T follicular helper cell (primary cell): ENCODE results near the gene NXPH4.

ENCODE experiments used
- DNase-seq: peaks from one replicate; pipeline ENCODE4 v3.0.0-alpha.2; 2020; ENCODE audit warnings: low read depth

NXPH4 gene

DNA sequence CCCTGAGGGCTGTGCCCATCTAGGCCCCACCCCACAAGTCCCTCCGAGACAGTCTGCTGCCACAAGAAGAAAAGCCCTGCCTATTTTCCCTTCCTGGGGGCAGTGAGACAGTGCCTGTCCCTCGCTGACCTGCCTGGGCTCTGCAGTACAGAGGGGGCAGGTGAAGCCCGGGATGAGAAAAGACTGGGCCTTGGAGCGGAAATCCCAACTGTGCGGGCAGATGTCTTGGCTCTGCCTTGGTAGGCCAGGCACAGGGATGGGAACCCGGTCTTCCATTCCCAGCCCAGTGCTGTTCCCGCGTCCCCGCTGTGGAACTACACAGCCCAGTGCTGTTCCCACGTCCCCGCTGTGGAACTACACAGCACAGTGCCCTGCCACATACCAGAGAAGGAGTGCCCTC lies 12.8 kb upstream of the NXPH4 start:
- no peak for DNase-seq

GRCh38 chr12:57204454-57204853 lies 12.1 kb upstream of the NXPH4 start:
- no peak for DNase-seq

GRCh38 chr12:57205186-57205585 lies 11.4 kb upstream of the NXPH4 start:
- DNase-seq = no peak

DNA sequence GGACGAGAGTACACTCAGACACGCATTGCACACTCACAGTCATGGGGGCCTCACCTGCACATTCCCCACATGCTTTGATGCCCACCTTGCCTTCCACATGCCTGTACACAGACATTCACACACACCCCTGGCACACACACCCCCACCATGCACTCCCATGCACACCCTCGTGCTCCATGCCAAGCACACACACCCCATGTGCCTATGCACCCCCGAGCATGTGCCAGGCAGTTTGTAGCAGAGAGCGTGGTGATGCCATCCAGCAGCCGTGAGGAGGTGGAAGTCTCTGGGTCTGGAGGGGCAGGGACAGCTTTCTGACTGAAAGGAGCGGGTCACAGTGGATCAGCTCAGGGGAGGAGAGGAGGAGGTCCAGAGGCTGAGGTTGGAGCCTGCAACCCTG lies 10.7 kb upstream of the NXPH4 start:
- DNase-seq = no peak

DNA sequence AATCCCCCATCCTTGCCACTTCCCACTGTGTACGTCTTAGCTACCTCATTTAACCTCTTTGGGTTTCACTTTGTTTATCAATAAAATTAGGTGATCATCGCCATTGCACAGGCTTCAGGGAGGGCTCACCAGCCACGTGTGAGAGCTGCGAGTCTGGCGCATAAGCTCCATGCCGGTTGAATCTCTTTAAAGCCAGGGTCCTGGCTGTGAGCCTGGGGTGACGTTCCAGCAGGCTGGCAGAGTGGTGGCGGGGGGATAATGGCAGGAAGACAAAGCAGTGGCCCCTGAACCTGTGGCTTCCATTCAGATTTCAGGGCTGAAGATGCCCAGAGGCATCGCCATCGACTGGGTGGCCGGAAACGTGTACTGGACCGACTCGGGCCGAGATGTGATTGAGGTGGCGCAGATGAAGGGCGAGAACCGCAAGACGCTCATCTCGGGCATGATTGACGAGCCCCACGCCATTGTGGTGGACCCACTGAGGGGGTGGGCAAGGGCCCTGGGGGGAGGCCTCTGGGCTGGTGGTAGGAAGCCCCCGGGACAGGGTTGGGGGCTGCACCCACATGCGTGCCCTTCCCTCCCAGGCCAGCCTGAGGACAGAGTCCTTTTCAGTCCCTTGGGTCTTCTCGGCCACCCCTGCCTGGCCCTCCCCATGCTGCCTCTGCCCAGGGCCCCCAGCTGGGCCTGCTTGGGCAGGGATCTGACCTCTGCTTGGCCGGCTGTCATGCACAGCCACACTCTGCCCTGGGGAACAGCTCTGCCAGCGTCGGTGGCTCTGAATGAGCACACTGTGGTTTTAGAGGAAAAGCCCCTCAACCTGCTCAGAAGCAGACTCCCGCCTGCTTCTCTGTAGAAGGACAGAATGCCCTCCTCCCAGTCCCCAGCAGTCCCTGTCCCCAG lies 8.6 kb upstream of the NXPH4 start:
- no peak for DNase-seq

DNA sequence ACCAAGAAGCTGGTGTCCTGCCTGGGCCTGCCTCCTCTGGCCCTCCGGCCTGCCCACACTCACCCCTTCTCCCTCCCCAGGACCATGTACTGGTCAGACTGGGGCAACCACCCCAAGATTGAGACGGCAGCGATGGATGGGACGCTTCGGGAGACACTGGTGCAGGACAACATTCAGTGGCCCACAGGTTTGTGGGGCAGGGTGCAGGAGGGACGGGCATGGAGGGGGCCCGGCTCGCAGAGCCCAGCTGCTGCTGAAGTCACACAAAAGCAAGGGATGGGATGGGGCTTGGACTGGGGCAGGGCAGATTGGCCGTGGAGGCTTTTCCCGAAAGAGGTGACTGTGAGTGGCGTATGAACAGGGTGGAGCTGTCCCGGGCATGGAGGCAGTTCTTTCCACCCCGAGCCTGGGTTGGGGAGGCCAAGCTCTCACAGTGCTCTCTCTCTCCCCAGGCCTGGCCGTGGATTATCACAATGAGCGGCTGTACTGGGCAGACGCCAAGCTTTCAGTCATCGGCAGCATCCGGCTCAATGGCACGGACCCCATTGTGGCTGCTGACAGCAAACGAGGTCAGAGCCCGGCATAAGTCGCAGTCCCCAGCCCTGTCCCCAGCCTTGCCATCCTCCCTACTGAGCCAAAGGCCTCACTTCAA lies 7.8 kb upstream of the NXPH4 start:
- no peak for DNase-seq

DNA sequence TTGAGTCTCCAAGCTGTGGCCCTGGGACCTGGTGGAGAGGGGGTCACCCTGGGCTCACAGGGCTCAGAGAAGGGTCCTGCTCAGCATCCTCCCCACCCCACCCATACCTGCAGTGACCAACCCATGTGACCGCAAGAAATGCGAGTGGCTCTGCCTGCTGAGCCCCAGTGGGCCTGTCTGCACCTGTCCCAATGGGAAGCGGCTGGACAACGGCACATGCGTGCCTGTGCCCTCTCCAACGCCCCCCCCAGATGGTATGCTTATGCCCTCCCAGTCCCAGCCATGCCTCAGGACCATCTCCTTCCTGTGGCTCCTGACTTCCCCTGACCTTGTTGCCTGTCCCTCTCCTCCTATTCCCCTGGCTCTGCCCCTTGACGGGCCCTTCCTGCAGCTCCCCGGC lies 6.7 kb upstream of the NXPH4 start:
- DNase-seq = no peak

DNA sequence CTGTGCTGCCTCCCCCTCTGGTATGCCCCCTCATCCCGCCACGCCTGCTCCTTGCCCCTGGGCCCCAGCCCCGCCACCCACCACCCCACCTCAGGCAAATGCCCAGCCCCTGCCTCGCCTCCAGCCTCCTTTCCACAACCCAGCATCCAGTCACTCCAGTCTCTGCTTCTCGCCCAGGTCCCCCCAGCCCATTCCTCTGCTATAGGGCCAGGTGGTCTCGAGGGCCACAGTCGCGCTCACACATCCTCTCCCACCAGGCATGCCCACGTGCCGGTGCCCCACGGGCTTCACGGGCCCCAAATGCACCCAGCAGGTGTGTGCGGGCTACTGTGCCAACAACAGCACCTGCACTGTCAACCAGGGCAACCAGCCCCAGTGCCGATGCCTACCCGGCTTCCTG lies 6.1 kb upstream of the NXPH4 start:
- no peak for DNase-seq

DNA sequence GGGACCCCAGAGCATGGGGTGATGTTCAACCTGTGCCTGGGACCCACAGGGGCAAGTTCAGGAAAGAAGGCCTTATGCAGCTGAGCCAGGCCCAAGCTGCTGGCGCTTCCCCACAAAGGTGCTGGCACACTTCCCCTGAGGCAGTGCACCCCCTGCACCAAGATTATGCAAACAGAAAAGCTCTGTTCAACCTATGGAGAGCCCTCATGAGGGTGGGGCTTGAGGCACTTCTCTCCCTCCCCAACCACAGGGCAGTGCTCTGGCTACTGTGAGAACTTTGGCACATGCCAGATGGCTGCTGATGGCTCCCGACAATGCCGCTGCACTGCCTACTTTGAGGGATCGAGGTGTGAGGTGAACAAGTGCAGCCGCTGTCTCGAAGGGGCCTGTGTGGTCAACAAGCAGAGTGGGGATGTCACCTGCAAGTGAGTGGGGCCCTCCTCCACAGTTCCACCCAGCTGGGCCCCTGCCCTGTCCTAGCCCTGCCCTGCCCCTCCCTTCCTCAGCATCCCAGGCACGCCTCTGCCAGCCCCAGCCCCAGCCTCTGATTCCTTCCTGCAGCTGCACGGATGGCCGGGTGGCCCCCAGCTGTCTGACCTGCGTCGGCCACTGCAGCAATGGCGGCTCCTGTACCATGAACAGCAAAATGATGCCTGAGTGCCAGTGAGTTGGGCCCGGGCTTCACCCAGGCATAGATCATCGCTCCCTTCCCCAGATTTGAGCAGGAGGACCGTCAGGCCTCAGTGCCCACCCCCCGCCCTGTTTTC lies 5.5 kb upstream of the NXPH4 start:
- no peak for DNase-seq

DNA sequence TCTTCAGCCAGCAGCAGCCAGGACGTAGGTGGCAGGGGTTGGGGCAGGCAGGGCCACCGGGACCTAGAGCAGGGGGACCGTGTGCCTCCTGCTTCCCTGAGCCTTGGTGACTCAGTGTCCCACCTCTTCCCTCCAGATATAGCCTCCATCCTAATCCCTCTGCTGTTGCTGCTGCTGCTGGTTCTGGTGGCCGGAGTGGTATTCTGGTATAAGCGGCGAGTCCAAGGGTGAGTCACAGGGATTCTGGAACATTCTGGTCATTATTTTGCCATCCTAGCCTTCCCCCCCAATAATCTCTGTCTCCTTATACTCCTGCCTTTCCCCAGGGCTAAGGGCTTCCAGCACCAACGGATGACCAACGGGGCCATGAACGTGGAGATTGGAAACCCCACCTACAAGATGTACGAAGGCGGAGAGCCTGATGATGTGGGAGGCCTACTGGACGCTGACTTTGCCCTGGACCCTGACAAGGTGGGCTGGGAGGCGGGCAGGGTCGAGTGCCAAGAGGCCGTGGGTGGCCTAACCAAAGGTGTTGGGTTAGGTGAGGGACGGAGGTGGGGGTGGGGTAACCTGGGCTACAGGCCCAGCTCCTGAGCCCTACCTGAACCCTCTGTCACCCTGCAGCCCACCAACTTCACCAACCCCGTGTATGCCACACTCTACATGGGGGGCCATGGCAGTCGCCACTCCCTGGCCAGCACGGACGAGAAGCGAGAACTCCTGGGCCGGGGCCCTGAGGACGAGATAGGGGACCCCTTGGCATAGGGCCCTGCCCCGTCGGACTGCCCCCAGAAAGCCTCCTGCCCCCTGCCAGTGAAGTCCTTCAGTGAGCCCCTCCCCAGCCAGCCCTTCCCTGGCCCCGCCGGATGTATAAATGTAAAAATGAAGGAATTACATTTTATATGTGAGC lies 4.5 kb upstream of the NXPH4 start:
- no peak for DNase-seq

GRCh38 chr12:57212701-57213057 lies 3.9 kb upstream of the NXPH4 start:
- no peak for DNase-seq

DNA sequence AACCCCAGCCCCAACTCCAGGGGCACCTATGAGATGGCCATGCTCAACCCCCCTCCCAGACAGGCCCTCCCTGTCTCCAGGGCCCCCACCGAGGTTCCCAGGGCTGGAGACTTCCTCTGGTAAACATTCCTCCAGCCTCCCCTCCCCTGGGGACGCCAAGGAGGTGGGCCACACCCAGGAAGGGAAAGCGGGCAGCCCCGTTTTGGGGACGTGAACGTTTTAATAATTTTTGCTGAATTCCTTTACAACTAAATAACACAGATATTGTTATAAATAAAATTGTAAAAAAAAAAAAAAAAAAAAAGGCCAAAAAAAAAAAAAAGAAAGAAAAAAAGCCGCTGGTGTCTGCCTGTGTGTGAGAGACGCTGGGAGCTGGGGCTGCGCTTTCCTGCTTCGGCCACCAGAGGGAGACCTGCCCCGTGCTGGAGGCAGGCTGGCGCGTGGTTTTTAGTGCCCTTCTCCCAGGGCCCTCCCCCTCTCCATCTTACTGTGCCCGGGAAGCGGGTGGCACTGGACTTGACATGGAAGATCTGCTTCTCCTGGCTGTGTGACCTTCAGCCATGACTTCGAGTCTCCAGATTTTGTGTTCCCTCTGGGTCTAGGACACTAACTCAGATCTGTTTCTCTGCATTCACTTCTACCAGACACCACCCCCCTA lies 3.4 kb upstream of the NXPH4 start:
- DNase-seq = peak; percentile 76

DNA sequence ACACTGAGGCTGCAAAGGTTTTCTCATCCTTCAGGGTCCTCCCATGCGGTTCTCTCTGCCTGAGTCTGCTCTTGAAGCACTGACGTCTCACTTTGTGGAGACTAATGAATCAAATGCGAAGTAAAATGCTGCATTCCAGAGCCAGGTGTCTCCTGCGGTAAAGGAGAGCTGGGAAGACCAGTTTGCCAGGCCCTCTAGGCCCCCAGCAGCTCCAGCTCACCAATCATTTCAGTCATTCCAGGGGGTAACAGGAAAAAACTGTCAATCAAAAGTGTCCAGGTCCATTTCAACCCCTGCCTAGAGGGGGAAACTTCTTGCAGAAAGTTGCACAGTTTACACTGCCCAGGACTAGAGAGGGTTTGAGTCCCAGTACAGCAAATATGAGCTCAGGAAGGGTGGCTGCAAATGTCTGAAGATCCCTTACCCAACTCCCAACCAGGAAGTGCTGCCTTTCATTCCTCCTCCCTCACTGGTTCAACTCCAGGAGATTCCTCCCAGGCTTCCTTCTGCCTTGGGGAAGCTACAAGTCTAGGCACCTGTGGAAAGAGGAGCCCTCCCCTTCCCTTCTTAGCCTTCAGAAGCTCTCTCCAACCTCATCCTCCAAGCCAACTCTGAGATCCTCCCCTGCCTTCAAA lies 2.7 kb upstream of the NXPH4 start:
- DNase-seq = no peak

GRCh38 chr12:57214398-57214781 lies 2.2 kb upstream of the NXPH4 start:
- DNase-seq = peak; percentile 59

- DNase-seq = no peak
These were observed 1.5 kb upstream of the NXPH4 start for GRCh38 chr12:57215065-57215464.

DNA sequence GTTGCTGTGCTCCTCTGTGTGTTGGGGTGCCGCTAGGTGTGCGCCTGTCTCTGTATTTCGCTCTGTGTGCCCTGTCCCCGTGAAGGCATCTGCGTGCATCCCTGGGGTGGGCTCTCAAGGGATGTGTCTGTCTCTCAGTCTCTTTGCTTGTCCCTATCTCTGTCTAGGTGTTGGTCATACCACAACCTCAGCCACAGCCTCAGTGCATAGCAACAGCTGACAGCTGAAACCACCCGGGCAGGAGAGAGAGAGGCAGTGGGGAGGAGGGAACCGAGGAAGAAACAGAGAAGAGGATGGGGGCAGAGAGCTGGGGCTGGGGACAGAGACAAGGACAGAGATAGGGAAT lies 953 bp upstream of the NXPH4 start:
- DNase-seq = no peak

DNA sequence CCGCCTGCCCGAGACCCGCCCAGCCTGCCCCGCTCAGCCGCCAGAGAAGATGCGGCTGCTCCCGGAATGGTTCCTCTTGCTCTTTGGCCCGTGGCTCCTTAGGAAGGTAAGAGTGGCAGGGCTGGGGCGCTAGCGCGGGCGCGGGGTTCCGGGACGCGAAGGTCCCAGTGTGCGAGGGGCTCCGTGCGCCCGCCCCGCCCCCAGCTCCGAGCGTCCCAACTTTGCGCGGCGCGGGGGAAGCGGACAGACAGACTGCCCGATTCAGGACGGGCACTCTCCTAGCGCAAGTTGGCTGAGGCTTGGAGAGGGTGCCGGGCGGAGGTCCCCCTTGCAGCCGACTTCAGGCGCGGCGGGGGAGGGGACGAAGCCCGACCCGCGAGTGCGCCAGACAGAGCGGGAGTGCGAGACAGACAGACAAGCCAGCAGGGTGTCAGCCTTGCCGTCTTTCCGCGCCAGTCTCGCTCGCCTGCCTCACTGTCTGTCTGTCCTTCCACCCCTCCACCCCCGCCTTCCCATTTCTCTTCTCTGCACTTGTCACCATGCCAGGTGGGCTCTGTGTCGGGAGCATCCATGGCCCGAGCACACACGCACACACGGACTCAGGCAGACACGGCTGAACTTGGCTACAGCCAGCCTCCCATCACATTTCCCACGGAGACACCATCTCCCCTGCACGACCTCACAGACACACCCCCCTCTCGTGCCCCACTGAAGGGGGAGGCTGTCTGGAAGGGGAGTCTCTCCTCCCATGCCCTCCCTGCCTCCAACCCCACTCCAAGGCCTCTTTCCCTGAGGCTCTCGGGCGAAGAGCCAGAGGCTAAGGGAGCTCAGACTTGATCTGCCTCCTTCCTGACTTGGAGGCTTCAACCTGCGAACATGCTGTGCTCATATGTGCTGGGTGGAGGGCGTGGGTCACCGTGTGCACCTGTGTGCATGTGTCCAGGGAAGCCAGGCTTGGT lies 606 bp downstream of the NXPH4 start:
- DNase-seq = no peak

DNA sequence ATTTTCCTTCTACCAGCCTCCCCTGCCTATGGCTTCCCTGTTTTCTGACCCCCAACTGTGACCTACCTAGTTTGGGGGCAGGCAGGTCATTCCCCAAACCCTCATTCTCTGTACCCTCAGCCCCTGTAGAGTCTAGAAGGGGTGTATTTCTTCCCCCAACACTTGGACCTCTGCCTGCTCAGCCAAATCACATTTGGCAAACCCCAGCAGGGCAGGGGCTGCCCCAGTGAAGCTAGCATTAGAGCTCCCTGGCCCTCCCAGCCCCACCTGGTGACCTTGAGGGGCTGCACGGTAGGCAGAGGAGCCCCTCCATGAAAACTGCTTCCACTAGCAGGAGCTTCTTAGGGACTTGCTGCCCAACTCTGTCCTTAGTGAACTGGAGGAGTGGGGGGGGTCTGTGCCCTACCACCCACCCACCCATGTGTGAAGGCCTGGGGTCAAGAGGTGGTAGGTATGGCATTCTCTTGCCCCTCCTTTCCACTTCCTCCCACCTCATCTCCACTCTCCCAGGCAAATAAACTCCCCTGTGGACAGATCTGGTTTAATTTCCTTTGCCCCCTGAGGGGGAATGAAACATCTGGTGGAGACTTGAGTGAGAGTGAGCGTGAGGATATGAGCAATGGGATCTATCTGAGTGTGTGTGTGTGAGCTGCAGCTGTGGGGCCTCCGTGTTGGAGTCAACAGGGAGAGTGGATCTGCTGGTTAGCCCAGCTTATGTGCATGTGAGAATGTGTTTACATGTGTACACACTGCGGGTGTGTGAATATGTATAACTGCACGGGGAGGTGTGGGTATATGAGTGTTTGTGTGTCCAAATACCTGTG lies 1.6 kb downstream of the NXPH4 start:
- no peak for DNase-seq
